Heart left ventricle (tissue), 16 donors: ENCODE results near the gene SIVA1. TPM values are rescaled to one million over a fixed set of nuclear protein-coding genes. Genes with fewer than 3 reads are reported as not detected.

Source experiments
- ATAC-seq, 4 donors: fragments of 200-7000 bp; cut with Tn5 transposase; one replicate each; pipeline ENCODE4 v1.9.1; 2020 to 2022; ENCODE audit warnings: moderate library complexity in 4 of 4, mild to moderate bottlenecking in 3 of 4, moderate number of reproducible peaks in 1 of 4
- DNase-seq, 5 donors: peaks; one replicate each; pipeline ENCODE4 v3.0.0-alpha.2; 2020
- H3K27ac ChIP-seq, 12 donors: fragments of 200-600 bp; sonication (generic) in 4 of 12; one replicate each; pipeline versions ENCODE4 v1.5.0 to v1.8.0; 2016 to 2022; ENCODE audit warnings: mild to moderate bottlenecking in 2 of 12
- H3K27me3 ChIP-seq, 9 donors: fragments of 200-600 bp; sonication (generic) in 2 of 9; one replicate each; pipeline versions ENCODE4 v1.5.1 to v1.8.0; 2016 to 2022; ENCODE audit warnings: mild to moderate bottlenecking in 3 of 9
- H3K36me3 ChIP-seq, 9 donors: fragments of 200-600 bp; sonication (generic) in 2 of 9; one replicate each; pipeline versions ENCODE4 v1.5.0 to v1.8.0; 2018 to 2022; ENCODE audit warnings: mild to moderate bottlenecking in 2 of 9
- H3K4me1 ChIP-seq, 12 donors: fragments of 200-600 bp; sonication (generic) in 4 of 12; one replicate each; pipeline versions ENCODE4 v1.5.0 to v1.8.0; 2016 to 2022; ENCODE audit warnings: mild to moderate bottlenecking in 3 of 12
- H3K4me3 ChIP-seq, 12 donors: fragments of 200-600 bp; sonication (generic) in 4 of 12; one replicate each; pipeline versions ENCODE4 v1.5.0 to v1.8.0; 2017 to 2022; ENCODE audit warnings: mild to moderate bottlenecking in 9 of 12, moderate library complexity in 4 of 12
- H3K9me3 ChIP-seq, 12 donors: fragments of 200-600 bp; sonication (generic) in 4 of 12; one replicate each; pipeline versions ENCODE4 v1.5.0 to v1.8.0; 2016 to 2022; ENCODE audit warnings: mild to moderate bottlenecking in 1 of 12
- CTCF ChIP-seq, 12 donors: fragments of 200-600 bp; sonication (generic) in 4 of 12; IDR thresholded peaks; one replicate each; pipeline versions ENCODE4 v1.5.0 to v1.8.0; 2018 to 2022; ENCODE audit warnings: antibody characterized with exemption in 12 of 12, mild to moderate bottlenecking in 5 of 12
- POLR2A ChIP-seq, 2 donors: fragments of 450-650 bp; IDR thresholded peaks; one replicate each; pipeline ENCODE4 v1.6.1; 2017; ENCODE audit warnings: antibody characterized with exemption in 2 of 2, mild to moderate bottlenecking in 2 of 2, moderate library complexity in 2 of 2
- WGBS, 4 donors: extraction: QIAGEN DNeasy Blood & Tissue Kit in 2 of 4; methylation state at CpG; one replicate each; pipeline versions ENCODE4 v1.1.5 to v1.1.7; 2013 to 2018; 5-methylcytosine and 5-hydroxymethylcytosine counted together
- intact Hi-C, 10 donors: fragments of 100-400 bp; cut with DNase I; formaldehyde crosslinking; loops; one replicate each; pipeline versions ENCODE4 v1.11.1 to v1.14.2; 2022
- polyA plus RNA-seq, 2 donors: library from polyadenylated mRNA; stranded (reverse); fragments of 200-250 nt; gene quantifications; one replicate each; pipeline ENCODE4 v1.2.3, GENCODE V29; 2013
- total RNA-seq, 9 donors: library from RNA; depleted of rRNA in 2 of 9; stranded (reverse); fragments of >200 nt in 2 of 9; fragmentation: NEBNext Ultra II Directional in 3 of 9; extraction: Animal tissue kit (Norgen Biotek cat#: 25700) in 3 of 9; gene quantifications; one replicate each; pipeline versions ENCODE4 v1.1.0 to v1.2.4, GENCODE V29; 2016 to 2023
- donor health status: ischemic (EF 13 %, LVEDD 7.1; RV severe dilation, severe dysfunction).
- donor health status: healthy with polysubstance abuse.
- donor health status: DM: no; HTN: yes; CAD: no.
- donor health status: DM: no; HTN: no; CAD: no.
- donor health status: ischemic (EF 25% LVEDD 6.9; RV normal size, moderate dysfunction).
- donor health status: ischemic (EF 25% LVEDD 5.7; RV mildly dilated, moderate dysfunction).
- donor health status: healthy.
- donor health status: DM: yes; HTN: yes; CAD: no.
- donor health status: ischemic (EF 35%, LVEDD 5.7; RV mildly dilated, moderate dysfunction).
- donor health status: nonischemic (EF 11% LVEDD 7.7; RV severe dilation, severe dysfunction).
- donor health status: DM: yes; HTN: yes; CAD: no.
- donor health status: PGD.
- donor health status: ischemic (EF 29% LVEDD 5.4; RV normal size, mild dysfunction).
- donor health status: nonischemic (EF 23%, LVEDD 6.1; RV moderate dilation, normal function).

The SIVA1 gene
- total and polyA plus RNA-seq, 11 donors: 41.0 to 203 (median 57.4) TPM

- H3K36me3 ChIP-seq: no peaks in the 10 kb centered on the region
- intact Hi-C loops: no loop called here
- peaks cover 7 to 45% (median 23%) of the 10 kb centered on the region in 12 donors for H3K4me1 ChIP-seq
- no peak overlapping the region for H3K27ac ChIP-seq
- WGBS, 4 donors: 88 to 93% (median 89%) methylated on average over 18 to 19 of the region's 19 CpGs
- DNase-seq (peak in 1 of 5 donors; percentile 49), ATAC-seq (no peak)
- no peaks in the 10 kb centered on the region for H3K9me3 ChIP-seq
- no peak overlapping the region for H3K4me3 ChIP-seq
- TF ChIP-seq CTCF (IDR thresholded peaks at IDR 0.05): no peak
- H3K27me3 ChIP-seq: no peaks in the 10 kb centered on the region
Measured at GRCh38 chr14:104803280-104803911, 50.4 kb downstream of the SIVA1 start.

GRCh38 chr14:104803912-104804410 lies 51.0 kb downstream of the SIVA1 start:
- Histone ChIP-seq H3K4me3 (no peak overlapping the region), H3K4me1 (peaks cover 7 to 44% (median 23%) of the 10 kb centered on the region in 12 donors), H3K27me3 (no peaks in the 10 kb centered on the region), H3K27ac (no peak overlapping the region), H3K36me3 (no peaks in the 10 kb centered on the region), H3K9me3 (no peaks in the 10 kb centered on the region)
- peak in 1 of 5 donors; percentile 46 for DNase-seq
- no peak for ATAC-seq
- TF ChIP-seq CTCF (IDR thresholded peaks at IDR 0.05) (no peak), POLR2A (IDR thresholded peaks at IDR 0.05) (no peak)
- intact Hi-C loops: no loop called here
- WGBS, 4 donors: 86 to 93% (median 88%) methylated on average over 15 of the region's 15 CpGs

GRCh38 chr14:104804481-104805325 lies 51.8 kb downstream of the SIVA1 start:
- WGBS, 4 donors: 85 to 91% (median 90%) methylated on average over 13 to 18 of the region's 18 CpGs
- Histone ChIP-seq H3K27me3 (no peaks in the 10 kb centered on the region), H3K27ac (peak overlapping the region in 2 of 12 donors; percentile 10 to 26), H3K9me3 (no peaks in the 10 kb centered on the region), H3K4me1 (peaks cover 7 to 36% (median 23%) of the 10 kb centered on the region in 12 donors), H3K36me3 (no peaks in the 10 kb centered on the region), H3K4me3 (no peak overlapping the region)
- intact Hi-C loops: no loop called here
- TF ChIP-seq CTCF (IDR thresholded peaks at IDR 0.05) (no peak), POLR2A (IDR thresholded peaks at IDR 0.05) (no peak)
- DNase-seq (no peak), ATAC-seq (no peak)

GRCh38 chr14:104805326-104805678 lies 52.4 kb downstream of the SIVA1 start:
- no peaks in the 10 kb centered on the region for H3K36me3 ChIP-seq
- peak overlapping the region in 5 of 12 donors; percentile 10 to 53 (median 26) for H3K27ac ChIP-seq
- TF ChIP-seq CTCF (IDR thresholded peaks at IDR 0.05) (no peak), POLR2A (IDR thresholded peaks at IDR 0.05) (no peak)
- ATAC-seq (peak; percentile 65 to 76 (median 73)), DNase-seq (peak; percentile 63 to 83 (median 66))
- H3K27me3 ChIP-seq: no peaks in the 10 kb centered on the region
- 44 to 56% (median 54%) methylated on average over 2 to 3 of the region's 3 CpGs for WGBS, 4 donors
- intact Hi-C loops: no loop called here
- no peak overlapping the region for H3K4me3 ChIP-seq
- H3K9me3 ChIP-seq: no peaks in the 10 kb centered on the region
- H3K4me1 ChIP-seq: peaks cover 7 to 31% (median 23%) of the 10 kb centered on the region in 12 donors
